Stimulated activated CD8-positive, alpha-beta memory T cell treated with anti-CD3 and anti-CD28 coated beads, Interleukin-2, amount 100 ng/mL, for 1 hour (primary cell): Measurements from ENCODE around the gene SMARCAL1.

Source experiments
- DNase-seq, 2 donors: peaks; one replicate each; pipeline ENCODE4 v3.0.0-alpha.2; 2020; ENCODE audit warnings: low read depth in 2 of 2

Gene SMARCAL1

GRCh38 chr2:216392945-216393840 is 19.1 kb upstream of the SMARCAL1 start:
- no peak for DNase-seq

DNA sequence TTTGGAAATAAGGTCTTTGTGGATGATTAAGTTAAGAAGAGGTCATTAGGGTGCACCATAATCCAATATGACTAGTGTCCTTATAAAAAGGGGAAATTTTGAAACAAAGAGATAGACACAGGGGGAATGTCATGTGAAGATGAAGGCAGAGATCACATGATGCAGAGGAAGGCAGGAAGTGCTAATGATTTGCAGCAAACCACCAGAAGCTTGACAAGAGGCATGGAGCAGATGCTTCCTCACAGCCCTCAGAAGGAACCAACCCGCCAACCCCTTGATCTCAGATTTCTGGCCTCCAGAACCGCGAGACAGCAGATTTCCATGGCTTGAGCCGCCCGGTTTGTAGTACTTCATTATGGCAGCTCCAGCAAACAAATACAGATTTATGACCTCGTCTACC is 17.4 kb upstream of the SMARCAL1 start:
- DNase-seq: no peak

- no peak for DNase-seq
These were observed 12.7 kb upstream of the SMARCAL1 start for GRCh38 chr2:216399621-216400020.

DNA sequence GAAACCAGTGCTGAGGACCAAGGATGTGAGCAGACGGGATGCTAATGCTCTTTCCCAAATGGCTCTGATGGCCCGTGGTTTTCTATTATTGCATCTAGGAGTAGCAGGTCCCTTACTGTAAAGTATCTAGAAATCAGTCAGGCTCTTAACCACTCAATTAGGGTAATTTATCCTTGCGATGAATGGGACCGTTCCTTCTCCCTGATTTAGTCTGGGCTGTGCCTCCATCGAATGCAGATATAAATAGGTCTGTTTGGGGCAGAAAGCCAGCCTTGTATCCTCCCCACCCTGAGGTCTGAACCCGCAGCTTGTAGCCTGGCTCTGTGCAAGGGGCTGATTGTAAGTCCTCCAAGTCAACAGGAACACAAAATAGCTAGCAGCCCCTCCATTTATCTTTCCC is 9.5 kb upstream of the SMARCAL1 start:
- DNase-seq: no peak

- peak; percentile 11 for DNase-seq
These were observed 8.2 kb upstream of the SMARCAL1 start for GRCh38 chr2:216404010-216404618.

DNA sequence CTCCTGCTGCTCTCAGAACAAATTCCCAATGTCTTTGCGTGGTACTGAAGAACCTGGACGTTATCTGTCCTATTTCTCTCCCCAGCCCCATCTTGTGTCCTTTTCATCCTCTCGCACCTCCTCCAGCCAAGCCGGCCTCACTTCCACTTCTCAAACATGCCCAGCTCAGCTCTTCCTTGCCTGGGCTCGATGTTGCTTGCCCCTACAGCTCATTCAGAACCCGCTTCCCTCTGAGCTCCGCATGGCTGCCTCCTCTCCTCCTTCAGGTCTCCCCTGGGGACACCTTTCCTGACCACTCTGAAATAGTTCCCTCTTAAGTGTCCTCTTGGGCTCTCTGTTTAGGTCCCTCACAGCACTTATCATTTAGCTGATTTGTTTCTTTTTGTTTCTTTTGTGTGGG is 6.7 kb upstream of the SMARCAL1 start:
- DNase-seq: no peak

- DNase-seq: no peak
These were observed 5.5 kb upstream of the SMARCAL1 start for GRCh38 chr2:216406826-216407225.

- no peak for DNase-seq
These were observed 3.6 kb upstream of the SMARCAL1 start for GRCh38 chr2:216408426-216409290.

GRCh38 chr2:216410550-216410949 is 1.7 kb upstream of the SMARCAL1 start:
- no peak for DNase-seq

- DNase-seq: no peak
These were observed 1.6 kb downstream of the SMARCAL1 start for GRCh38 chr2:216413882-216414281.

DNA sequence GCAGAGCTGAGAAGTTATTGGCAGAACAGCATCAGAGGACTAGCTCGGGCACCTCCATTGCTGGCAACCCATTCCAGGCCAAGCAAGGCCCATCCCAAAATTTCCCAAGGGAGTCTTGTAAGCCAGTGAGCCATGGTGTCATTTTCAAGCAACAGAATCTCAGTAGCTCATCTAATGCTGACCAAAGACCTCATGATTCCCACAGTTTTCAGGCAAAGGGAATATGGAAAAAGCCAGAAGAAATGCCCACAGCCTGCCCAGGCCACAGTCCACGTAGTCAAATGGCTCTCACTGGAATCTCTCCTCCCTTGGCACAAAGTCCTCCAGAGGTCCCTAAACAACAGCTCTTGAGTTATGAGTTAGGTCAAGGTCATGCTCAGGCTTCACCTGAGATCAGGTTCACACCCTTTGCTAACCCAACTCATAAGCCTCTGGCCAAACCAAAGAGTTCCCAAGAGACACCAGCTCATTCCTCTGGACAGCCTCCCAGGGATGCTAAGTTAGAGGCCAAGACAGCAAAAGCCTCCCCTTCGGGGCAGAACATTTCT is 2.6 kb downstream of the SMARCAL1 start:
- DNase-seq: no peak

GRCh38 chr2:216415541-216415940 is 3.3 kb downstream of the SMARCAL1 start:
- no peak for DNase-seq

GRCh38 chr2:216416571-216417307 is 4.5 kb downstream of the SMARCAL1 start:
- no peak for DNase-seq

DNA sequence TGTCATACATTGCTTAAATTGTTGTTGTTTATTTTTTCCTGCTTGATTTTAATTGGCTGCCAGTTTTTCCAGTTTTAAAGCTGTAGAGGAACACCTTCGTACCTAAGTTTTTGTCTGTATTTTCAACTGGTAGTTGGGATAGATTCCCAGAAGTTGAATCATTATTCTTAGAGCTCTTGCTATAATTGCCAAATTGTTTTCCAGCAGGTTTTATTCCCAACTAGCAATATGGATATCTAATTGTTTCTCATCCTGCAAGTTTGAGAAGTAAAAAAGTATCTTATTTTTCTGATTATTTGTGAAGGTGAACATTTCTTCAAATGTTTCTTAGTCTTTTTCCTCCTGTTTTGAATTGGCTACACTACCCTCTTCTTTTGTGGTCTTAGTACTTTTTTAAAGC is 6.7 kb downstream of the SMARCAL1 start:
- DNase-seq: no peak

- DNase-seq: no peak
These were observed 8.2 kb downstream of the SMARCAL1 start for GRCh38 chr2:216420367-216421101.

GRCh38 chr2:216423071-216423470 is 10.8 kb downstream of the SMARCAL1 start:
- no peak for DNase-seq

GRCh38 chr2:216424274-216424673 is 12.0 kb downstream of the SMARCAL1 start:
- no peak for DNase-seq

DNA sequence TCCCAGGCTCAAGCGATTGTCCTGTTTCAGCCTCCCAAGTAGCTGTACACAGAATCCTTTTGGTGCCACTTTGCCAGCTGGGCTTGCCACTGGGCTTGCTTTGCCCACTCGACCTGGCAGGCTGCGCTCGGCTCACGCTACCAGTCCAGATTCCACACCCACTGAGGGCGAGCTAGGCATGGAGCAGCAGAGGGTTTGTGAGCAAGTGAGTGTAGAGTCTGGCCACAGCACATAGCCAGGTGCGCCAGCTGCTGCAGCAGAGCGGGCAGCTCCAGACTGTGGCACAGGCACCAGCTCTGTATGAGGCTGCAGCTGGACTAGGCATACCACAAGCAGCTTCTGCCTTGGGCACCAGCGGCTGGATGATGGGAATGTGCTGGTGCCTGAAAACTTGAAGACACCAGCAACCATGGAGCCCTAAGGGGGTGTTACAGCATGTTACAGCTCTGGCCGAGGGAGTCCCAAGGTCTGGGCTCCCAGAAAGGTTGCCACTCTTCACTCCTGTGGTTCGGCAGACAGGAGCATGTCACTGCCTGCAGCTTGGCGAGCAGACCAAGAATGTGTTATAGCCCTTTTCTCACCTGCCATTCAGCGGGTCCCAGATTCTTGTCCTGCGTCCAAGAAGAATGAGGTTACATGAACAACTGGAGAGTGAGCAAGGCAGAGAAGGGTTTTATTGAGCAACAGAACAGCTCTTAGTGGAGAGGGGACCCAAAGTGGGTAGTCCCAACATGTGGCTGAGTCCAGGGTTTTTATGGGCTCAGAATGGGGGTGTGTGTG is 12.9 kb downstream of the SMARCAL1 start:
- no peak for DNase-seq

DNA sequence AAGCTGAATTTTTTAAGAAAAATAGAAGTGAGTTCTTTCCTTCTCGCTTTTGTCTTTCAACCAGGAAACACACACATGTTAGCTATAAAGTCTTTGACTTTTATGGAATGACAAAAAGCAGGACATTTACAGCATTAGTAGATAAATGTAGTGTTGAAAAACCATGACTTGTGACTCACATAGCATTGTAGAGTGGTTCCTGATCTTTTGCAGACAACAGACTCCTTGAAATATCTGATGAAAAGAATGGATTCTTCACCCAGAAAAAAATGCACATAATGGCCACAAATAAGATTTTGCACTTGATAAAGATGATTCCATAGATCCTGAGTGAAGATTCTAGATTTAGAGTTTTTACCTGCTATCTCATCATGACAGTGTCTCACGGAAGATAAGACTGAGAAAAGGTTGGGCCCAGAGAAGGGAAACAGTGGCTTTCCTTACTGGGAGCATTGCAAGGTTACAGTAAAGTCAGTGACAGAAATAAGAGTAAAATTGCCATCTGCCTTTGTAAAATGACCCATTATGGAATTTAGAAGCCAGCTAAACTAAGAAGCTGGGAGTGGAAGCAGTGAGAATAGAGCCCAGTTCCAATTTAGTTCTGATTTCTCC is 14.0 kb downstream of the SMARCAL1 start:
- DNase-seq: no peak
